Iris pigment epithelial cell (primary cell): ENCODE data around the gene ZNF467.

Experiments
- DNase-seq: peaks from one replicate; pipeline ENCODE4 v3.0.0-alpha.2; 2011; ENCODE audit warnings: low read depth

The ZNF467 gene, protein sequence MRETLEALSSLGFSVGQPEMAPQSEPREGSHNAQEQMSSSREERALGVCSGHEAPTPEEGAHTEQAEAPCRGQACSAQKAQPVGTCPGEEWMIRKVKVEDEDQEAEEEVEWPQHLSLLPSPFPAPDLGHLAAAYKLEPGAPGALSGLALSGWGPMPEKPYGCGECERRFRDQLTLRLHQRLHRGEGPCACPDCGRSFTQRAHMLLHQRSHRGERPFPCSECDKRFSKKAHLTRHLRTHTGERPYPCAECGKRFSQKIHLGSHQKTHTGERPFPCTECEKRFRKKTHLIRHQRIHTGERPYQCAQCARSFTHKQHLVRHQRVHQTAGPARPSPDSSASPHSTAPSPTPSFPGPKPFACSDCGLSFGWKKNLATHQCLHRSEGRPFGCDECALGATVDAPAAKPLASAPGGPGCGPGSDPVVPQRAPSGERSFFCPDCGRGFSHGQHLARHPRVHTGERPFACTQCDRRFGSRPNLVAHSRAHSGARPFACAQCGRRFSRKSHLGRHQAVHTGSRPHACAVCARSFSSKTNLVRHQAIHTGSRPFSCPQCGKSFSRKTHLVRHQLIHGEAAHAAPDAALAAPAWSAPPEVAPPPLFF

DNA sequence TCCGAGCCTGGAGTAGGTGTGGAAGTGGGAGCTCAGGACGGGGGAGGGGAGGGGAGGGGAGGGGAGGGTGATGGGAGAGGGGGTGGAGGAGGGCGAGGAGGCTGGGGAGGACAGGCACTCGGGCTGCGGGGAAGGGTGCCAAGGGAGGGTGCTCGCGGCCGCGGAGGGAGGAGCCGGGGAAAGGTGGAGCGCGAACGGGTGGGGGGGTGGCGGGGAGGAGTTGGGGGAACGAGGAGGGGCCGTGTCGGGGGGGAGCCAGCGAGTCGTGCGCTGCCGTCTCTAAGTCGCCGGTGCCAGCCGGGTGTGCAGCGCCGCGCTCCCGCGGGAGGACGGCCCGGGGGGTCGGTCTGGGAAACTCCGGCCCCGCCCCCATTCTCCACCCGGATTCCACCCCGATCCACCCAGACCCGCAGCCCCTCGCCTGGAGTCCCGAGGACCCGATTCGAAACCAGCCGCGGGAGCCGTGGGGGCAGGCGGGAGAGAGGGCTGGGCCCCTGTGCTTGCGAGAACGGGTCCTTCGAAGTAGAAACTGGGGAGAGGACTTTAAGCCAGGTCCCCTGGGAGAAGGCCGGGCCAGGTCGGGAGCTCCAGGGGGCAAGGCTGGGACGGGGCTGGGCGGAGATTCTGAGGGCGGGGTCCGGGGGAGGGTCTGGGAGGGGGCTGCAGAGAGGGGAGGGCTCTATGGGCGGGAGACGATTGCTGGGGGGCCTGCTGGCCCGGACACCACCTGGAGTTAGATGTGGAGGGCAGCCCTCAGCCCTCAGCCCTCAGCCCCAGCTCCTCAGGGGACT is at the start of gene ZNF467:
ZNF467 (minus strand) TSS at position 143 of the 791 bp plus-strand sequence. CDS start 2,556 bp downstream, outside the sequence.
- DNase-seq: peak; percentile 11

DNA sequence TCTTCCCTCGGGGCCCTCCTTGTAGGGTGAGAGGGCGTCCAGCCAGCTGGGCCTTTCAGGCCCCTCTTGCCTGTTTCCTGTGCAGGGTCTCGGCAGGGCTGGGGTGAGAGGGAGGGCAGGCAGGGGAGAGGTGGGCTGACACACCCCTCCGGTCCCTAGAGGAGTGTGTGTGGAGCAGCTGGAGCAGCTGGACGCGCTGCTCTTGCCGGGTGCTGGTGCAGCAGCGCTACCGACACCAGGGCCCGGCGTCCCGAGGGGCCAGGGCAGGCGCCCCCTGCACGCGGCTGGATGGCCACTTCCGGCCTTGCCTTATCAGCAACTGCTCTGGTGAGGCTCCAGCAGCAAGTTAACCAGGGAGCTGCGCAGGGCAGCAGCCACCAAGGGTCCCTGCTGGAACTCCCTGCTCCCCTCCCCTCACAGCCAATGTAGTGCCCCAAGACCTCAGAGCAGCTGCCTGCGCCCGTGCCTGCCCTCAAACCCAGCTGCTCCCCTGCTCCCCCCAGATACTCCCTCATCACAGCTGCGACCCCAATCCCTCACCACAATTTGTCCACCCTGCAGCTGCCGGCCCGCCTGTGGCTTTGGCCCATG is 49.1 kb upstream of the ZNF467 start:
- DNase-seq: no peak

DNA sequence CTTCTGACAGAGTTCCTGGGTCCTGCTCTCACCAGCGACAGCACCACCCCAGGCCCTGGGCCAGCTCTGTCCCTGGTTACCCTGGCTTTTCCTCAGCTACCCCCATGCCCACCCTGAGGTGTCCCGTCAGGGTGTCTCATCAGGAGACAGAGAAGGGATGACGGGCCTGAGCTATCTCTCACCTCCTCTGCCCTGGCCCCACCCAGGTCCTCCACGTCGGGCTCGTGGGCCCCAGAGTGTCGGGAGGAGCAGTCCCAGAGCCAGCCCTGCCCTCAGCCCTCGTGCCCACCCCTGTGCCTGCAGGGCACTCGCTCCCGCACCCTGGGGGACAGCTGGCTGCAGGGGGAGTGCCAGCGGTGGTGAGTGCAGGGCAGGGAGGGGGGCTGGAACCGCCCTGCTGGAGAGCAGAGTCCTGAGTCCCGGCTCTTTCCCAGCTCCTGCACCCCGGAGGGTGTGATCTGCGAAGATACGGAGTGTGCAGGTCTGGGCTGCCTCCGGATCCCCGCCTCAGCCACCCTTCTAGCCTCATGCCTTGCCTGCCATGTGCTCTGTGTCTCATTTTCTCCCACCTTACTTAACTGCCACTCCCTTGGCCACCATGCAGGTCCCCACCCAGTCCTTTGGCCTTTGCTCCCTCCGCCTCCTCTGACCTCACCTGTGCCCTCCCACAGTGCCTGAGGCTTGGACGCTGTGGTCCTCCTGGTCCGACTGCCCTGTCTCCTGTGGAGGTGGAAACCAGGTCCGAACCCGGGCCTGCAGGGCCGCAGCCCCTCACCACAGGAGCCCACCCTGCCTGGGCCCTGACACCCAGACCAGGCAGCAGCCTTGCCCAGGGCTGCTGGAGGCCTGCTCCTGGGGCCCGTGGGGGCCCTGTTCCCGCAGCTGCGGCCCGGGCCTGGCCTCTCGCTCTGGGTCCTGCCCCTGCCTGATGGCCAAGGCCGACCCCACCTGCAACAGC is 48.1 kb upstream of the ZNF467 start:
- no peak for DNase-seq

DNA sequence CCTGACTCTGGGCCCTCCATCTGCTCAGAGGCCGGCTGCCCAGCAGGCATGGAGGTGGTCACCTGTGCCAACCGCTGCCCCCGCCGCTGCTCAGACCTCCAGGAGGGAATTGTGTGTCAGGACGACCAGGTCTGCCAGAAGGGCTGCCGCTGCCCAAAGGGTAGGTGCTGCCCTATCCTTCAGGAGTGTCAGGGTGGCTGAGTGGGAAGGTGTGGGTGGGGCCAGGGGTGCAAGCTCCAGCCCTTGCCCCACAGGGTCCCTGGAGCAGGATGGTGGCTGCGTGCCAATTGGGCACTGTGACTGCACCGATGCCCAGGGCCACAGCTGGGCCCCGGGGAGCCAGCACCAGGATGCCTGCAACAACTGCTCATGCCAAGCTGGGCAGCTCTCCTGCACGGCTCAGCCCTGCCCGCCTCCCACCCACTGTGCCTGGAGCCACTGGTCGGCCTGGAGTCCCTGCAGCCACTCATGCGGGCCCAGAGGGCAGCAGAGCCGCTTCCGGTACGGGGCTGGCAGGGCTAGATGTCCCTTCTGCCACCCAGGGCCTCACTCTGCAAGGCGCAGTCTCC is 47.3 kb upstream of the ZNF467 start:
- DNase-seq: no peak

DNA sequence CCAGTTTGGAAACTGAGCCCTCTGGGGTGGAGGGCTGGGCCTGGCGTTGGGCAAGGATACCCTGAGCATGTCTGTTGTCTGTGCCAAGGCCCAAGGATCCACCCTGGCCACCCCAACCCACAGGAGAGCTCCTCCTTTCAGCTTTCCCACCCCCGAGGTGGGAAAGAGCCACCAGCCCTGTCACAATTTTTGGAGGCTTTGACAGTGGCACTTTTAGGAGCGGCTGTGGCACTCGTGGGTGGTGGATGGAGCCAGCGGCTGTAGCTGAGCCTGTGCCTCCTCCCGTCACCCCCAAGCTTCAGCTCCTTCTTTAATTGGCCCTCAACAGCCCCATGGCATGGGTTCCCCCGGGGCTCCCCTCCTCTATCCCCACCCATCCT is 46.6 kb upstream of the ZNF467 start:
- no peak for DNase-seq

DNA sequence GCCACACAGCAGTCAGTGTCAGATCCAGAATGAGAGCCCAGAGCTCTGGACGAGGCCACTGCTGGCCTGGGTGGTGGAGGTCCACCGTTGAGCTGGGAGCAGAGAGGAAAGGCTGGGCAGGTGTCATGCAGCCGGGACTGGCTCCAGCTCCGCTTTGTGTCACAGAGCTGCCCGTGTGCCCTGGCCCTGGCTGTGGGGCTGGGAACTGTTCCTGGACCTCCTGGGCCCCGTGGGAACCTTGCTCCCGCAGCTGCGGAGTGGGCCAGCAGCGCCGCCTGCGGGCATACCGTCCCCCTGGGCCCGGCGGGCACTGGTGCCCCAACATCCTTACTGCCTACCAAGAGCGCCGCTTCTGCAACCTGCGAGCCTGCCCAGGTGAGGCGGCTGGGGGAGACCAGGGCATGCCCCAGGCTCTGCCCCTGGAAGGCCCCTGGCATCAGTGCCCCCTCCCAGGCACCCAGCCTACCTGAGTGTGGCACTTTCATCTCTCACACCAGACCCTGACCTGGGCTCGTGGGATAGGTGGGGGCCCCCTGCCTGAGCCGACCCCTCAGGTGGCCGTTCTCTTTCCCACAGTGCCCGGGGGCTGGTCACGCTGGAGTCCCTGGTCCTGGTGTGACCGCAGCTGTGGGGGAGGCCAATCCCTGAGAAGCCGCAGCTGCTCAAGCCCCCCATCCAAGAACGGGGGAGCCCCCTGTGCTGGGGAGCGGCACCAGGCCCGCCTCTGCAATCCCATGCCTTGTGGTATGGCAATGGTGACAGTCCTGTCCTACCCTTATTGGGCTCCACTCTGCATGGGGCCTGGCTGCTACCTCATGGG is 46.0 kb upstream of the ZNF467 start:
- DNase-seq: no peak

DNA sequence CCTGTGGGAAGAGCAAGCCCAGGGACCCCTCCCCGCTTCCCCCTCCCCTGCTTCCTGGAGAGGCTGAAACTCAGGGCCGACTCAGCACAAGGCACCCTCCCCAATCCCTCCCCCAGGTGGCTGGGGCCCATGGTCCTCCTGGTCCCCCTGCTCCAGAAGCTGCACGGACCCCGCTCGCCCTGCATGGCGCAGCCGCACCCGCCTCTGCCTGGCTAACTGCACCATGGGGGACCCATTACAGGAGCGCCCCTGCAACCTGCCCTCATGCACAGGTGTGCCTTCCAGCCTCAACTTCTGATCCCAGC is 45.1 kb upstream of the ZNF467 start:
- no peak for DNase-seq

DNA sequence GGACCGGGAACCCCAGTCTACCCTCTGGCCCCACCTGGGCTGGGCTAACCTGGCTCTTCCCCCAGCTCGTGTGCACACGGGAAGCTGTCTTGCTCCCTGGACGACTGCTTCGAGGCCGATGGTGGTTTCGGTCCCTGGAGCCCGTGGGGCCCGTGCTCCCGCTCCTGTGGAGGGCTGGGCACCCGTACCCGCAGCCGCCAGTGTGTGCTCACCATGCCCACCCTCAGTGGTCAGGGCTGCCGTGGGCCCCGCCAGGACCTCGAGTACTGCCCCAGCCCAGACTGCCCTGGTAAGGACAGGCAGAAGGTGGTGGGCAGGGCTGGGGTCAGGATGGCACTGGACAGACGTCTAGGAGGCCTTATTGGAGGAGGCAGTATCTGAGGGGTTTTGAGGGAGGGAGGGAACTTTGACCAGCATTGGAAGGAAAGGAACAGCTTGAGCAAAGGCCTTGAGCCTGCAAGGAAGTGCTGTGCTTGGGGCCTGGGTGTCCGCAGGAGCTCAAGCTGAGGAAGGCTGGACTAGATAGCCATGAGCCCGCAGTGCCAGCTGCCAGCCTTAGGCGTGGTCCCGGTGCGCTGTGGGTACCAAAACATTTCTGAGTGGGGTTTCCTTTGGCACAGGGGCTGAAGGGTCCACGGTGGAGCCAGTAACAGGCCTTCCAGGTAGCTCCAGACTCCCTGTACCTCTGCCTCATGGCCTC is 44.6 kb upstream of the ZNF467 start:
- DNase-seq: no peak

DNA sequence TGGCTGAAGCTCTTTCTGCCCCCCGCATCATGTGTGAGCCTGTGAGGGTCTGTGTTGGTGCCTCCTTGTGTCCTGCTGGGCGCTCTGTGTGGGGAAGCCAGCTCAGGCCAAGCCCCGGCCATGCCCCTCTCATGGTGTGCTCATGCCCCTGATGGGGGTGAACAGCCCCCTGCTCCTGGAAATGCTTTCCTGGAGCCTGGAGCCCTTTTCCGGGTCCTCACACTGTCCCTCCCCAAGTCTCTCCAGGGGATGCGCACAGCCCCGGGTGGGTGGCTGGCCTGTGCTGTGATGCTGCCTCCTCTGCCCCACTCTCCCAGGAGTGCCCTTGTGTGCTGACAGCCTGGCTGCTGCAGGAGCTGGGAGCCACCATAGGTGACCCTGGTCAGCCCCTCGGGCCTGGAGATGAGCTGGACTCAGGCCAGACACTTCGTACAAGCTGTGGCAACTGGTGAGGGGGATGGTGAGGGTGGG is 43.9 kb upstream of the ZNF467 start:
- no peak for DNase-seq

DNA sequence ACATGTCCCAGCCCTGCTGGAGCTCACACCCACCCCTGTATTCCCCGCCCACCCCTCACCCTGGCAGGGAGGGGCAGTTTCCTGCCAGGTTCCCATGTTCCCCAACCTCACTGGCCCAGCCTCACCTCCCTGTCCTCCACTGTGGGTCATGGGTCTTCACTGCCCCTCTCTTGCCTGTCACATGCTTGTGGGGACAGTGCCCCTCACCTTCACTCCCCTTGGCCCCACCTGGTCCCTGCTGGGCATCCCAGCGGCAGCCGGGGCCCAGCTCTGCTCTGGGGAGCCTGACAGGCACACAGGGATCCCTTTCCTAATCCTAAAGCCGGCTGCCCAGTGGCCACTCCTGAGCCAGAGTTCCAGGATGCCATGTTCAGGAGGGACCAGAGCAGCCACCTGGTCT is 43.4 kb upstream of the ZNF467 start:
- no peak for DNase-seq

DNA sequence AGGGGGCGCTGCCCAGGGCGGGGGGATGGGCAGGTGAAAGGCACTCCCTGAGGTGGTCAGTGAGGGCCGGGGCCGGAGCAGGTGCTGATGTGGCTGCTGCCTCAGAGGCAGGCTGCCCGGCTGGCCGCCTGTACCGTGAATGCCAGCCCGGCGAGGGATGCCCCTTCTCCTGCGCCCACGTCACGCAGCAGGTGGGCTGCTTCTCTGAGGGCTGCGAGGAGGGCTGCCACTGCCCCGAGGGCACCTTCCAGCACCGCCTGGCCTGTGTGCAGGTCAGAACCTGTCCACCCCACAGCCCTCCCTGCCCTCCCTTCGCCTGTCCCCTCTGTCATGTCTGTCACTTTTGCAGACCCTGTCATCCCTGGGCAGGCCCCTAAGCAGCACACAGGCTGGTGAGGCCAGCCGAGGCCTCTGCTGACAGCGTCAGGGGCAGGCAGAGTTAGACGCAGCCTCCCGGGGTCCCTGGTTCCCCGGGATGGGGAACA is 42.9 kb upstream of the ZNF467 start:
- DNase-seq: no peak

DNA sequence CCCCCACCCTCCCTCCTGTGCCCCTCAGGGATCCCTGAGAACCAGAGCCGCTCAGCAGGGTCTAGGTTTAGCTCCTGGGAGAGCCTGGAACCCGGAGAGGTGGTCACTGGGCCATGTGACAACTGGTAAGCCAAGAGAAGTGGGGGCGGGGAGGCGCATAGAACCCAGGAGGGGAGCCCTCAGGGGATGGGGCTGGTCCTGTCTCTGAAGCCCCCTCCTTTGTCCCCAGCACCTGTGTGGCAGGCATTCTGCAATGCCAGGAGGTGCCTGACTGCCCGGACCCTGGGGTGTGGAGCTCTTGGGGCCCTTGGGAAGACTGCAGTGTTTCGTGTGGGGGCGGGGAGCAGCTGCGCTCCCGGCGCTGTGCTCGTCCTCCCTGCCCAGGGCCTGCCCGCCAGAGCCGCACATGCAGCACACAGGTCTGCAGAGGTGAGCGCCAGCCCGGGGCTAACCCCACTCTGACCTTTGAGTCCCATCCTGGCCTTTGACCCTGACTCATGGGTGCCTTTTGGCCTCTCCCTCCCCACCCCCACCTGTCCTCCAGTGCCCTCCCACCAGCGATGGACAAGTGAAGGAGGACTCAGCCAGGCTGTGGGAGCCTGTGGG is 42.4 kb upstream of the ZNF467 start:
- no peak for DNase-seq

DNA sequence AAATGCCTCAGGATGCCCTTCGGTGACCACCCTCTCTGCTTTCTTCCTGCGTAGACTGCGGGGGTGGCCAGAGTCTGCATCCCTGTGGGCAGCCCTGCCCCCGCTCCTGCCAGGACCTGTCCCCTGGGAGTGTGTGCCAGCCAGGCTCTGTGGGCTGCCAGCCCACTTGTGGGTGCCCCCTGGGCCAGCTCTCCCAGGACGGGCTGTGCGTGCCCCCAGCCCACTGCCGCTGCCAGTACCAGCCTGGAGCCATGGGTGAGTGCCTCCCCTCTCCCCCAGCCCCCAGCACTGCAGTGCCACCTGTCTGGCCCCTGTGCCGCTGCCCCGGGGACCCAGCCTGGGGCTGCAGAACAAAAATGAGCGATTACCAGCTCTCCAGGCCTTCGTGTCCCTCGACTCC is 41.7 kb upstream of the ZNF467 start:
- no peak for DNase-seq

DNA sequence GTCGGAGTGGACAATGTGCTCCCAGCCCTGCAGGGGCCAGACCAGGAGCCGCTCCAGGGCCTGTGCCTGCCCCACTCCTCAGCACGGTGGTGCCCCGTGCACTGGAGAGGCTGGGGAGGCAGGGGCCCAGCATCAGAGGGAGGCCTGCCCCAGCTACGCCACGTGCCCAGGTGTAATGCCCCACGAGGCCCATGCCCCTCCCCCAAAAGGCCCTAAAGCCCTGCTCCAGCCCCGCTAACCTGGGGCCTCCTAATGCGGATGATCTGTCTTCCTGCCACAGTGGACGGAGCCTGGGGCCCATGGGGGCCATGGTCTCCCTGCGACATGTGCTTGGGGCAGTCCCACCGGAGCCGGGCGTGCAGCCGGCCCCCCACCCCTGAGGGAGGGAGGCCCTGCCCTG is 41.1 kb upstream of the ZNF467 start:
- no peak for DNase-seq

DNA sequence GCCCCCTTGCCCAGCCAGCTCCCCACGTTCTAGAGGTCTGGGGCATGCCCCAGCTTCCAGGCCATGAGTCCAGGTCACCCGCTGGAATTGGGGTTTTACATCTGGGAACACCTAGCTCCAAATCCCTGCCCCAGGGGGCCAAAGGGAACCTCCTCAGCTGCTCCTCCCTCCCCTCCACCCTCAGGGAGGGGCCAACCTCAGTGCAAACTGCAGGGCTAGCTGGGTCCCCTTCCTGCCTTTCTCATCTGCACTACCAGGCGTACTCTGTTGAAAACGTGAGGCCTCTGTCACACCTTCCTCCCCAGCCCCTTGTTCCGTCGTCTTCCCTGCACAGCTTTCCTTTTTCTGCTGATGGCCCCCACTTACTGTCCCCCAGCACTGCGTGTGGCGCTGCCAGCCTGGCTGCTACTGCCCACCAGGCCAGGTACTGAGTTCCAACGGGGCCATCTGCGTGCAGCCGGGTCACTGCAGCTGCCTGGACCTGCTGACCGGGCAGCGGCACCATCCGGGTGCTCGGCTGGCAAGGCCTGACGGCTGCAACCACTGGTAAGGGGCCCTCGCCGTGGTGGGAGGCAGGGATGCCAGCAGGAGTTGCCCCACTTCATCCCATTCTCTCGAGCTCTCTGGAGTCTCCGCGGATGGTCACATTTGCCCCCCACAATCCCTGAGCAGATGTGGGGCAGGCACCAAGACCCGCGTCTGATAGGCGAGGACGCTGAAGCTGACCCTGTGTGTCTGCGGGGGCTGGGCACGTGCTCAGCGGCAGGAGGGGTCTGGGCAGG is 40.1 kb upstream of the ZNF467 start:
- DNase-seq: no peak

DNA sequence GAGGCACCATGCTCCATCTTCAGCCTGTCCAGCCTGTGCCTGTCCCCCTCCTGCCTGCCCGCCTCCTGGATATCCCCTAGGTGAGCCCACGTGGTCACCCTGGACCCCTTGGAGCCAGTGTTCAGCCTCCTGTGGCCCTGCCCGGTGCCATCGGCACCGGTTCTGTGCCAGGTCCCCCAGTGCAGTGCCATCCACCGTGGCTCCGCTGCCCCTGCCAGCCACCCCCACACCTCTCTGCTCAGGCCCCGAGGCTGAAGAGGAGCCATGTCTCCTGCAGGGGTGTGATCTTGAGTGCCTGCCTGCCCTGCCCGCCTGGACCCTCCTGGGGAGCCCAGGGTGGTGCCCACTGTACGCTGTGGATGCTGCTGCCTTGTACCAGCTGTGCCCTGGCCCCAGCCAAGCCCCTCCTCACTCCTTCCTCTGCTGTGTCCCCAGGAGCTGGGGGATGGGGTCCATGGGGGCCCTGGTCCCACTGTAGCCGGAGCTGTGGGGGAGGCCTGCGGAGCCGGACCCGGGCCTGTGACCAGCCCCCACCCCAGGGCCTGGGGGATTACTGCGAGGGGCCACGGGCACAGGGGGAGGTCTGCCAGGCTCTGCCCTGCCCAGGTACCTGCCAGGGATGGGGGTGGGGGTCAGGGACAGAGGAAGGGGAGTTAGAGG is 38.6 kb upstream of the ZNF467 start:
- DNase-seq: no peak

DNA sequence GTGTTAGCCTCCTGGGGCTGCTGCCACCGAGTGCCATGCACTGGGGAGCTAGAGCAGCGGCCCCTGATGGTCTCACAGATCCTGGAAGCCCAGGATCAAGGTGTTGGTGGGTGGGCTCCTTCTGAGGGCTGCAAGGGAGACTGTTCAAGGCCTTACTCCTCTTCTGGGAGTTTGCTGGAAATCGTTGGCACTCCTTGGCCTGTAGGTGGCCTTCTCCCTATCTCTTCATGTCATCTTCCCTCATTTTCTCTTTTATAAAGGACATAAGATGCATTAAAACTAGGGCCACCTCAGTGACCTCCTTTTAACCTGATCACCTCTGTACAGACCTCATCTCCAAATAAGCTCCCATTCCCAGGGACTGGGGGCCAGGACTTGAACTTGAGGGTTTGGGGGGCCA is 37.8 kb upstream of the ZNF467 start:
- peak; percentile 20 for DNase-seq

DNA sequence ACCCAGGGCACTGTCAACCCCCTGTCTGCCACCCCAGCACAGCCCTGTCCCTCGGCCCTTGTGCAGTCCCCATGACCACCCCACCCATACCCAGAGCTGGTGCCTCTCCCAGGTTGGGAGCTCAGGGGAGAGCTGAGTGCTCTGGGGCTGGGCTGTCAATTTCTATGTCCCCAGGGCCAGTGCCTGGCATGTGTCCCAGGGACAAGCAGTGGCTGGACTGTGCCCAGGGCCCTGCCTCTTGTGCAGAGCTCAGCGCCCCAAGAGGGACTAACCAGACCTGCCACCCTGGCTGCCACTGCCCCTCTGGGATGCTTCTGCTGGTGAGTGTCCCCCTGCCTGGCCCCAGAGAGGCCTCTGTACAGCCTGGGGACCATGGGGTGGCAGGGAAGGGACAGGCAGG is 35.8 kb upstream of the ZNF467 start:
- no peak for DNase-seq
